HL-60 (cell line): Measurements from ENCODE around the gene WHAMM.

Experiments used
- TF ChIP-seq, protein P1 (sequence below): IDR thresholded peaks from 2 replicates; pipeline ENCODE4 v1.6.1; 2012; ENCODE audit warnings: low read depth; ENCODE audit not compliant: insufficient replicate concordance
- TF ChIP-seq, protein P2 (sequence below): IDR thresholded peaks from one replicate; pipeline ENCODE4 v1.5.1; 2011; ENCODE audit warnings: low read length, control low read depth, inconsistent platforms; ENCODE audit not compliant: insufficient read depth

DNA sequence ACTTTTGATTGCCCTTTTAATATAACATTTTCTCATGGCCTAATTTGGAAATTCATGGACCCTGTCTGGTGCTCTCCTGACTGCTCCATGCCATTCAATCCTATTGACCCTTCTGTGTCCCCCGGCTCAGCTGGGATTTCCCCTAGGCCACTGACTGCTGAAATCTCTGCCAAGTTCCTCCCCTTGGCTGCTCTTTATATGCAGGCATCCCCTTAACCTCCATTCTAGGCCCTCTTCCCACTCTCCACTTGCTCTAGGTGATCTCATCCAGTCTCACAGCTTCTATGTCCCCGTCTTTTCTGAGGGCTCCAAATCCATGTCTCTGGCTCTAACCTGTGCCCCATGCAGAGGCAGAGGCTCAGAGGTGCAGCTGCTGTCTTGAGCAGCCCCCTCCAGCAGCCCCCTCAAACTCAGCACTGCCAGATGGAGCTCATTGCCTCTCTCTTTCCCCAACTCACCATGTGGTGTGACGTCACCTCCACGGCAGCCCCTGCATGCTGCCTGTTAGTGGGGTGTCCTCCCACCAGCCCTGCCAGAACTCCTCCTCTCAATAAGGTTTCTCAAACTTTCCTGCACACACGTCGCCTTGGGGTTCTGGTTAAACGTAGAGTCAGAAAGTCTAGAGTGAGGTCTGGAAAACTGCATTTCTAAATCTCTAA lies 10.1 kb upstream of the WHAMM start:
- TF ChIP-seq, protein P1, sequence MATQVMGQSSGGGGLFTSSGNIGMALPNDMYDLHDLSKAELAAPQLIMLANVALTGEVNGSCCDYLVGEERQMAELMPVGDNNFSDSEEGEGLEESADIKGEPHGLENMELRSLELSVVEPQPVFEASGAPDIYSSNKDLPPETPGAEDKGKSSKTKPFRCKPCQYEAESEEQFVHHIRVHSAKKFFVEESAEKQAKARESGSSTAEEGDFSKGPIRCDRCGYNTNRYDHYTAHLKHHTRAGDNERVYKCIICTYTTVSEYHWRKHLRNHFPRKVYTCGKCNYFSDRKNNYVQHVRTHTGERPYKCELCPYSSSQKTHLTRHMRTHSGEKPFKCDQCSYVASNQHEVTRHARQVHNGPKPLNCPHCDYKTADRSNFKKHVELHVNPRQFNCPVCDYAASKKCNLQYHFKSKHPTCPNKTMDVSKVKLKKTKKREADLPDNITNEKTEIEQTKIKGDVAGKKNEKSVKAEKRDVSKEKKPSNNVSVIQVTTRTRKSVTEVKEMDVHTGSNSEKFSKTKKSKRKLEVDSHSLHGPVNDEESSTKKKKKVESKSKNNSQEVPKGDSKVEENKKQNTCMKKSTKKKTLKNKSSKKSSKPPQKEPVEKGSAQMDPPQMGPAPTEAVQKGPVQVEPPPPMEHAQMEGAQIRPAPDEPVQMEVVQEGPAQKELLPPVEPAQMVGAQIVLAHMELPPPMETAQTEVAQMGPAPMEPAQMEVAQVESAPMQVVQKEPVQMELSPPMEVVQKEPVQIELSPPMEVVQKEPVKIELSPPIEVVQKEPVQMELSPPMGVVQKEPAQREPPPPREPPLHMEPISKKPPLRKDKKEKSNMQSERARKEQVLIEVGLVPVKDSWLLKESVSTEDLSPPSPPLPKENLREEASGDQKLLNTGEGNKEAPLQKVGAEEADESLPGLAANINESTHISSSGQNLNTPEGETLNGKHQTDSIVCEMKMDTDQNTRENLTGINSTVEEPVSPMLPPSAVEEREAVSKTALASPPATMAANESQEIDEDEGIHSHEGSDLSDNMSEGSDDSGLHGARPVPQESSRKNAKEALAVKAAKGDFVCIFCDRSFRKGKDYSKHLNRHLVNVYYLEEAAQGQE, result no peak
- TF ChIP-seq, protein P2, sequence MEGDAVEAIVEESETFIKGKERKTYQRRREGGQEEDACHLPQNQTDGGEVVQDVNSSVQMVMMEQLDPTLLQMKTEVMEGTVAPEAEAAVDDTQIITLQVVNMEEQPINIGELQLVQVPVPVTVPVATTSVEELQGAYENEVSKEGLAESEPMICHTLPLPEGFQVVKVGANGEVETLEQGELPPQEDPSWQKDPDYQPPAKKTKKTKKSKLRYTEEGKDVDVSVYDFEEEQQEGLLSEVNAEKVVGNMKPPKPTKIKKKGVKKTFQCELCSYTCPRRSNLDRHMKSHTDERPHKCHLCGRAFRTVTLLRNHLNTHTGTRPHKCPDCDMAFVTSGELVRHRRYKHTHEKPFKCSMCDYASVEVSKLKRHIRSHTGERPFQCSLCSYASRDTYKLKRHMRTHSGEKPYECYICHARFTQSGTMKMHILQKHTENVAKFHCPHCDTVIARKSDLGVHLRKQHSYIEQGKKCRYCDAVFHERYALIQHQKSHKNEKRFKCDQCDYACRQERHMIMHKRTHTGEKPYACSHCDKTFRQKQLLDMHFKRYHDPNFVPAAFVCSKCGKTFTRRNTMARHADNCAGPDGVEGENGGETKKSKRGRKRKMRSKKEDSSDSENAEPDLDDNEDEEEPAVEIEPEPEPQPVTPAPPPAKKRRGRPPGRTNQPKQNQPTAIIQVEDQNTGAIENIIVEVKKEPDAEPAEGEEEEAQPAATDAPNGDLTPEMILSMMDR, result no peak
